GM19099 (cell line): ENCODE results near the gene KCNT2.

ENCODE experiments used
- POLR2A ChIP-seq: IDR thresholded peaks from 3 replicates; pipeline ENCODE4 v1.6.1; 2011; ENCODE audit warnings: low read depth; ENCODE audit not compliant: insufficient read length; ENCODE audit errors: extremely low read depth

Gene KCNT2

GRCh38 chr1:196305216-196305615 is 303.0 kb downstream of the KCNT2 start:
- TF ChIP-seq POLR2A, result no peak

- TF ChIP-seq POLR2A, result no peak
These were observed 305.3 kb downstream of the KCNT2 start for GRCh38 chr1:196302981-196303380.

GRCh38 chr1:196302420-196302819 is 305.8 kb downstream of the KCNT2 start:
- no peak for TF ChIP-seq POLR2A

- no peak for TF ChIP-seq POLR2A
These were observed 312.5 kb downstream of the KCNT2 start for GRCh38 chr1:196295766-196296165.

DNA sequence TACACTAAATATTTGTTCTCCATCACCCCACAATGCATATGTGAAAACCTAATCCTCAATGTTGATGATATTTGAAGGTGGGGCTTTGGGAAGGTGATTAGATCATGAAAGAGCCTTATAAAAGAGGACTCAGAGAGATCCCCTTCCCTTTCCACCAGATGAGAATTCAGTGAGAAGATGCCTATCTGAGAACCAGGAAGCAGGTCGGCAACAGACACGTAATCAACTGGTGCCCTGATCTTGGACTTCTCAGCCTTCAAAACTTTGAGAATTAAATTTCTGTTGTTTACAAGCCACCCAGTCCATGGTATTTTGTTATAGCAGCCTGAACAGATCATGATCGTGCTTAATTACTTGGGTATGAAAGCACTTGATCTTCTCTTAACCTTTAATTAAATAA is 329.4 kb downstream of the KCNT2 start:
- TF ChIP-seq POLR2A, result no peak

DNA sequence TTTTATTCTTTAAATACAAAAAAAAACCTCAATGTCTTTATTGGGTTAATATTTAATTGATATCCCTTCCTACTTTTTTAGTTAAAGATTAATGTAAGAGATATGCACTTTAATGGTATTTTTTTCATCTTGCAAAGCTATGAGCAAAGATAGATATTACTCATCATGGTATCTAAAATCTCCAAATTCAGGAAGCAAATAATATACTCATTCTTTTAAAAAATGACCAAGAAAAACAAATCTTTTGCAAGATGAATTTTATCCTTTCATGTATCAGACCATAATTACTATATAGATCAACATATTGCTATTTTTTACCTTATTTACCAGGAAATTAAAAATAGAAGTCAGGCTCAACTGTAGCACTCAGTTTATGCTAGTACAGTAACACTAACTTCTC is 330.4 kb downstream of the KCNT2 start:
- no peak for TF ChIP-seq POLR2A

DNA sequence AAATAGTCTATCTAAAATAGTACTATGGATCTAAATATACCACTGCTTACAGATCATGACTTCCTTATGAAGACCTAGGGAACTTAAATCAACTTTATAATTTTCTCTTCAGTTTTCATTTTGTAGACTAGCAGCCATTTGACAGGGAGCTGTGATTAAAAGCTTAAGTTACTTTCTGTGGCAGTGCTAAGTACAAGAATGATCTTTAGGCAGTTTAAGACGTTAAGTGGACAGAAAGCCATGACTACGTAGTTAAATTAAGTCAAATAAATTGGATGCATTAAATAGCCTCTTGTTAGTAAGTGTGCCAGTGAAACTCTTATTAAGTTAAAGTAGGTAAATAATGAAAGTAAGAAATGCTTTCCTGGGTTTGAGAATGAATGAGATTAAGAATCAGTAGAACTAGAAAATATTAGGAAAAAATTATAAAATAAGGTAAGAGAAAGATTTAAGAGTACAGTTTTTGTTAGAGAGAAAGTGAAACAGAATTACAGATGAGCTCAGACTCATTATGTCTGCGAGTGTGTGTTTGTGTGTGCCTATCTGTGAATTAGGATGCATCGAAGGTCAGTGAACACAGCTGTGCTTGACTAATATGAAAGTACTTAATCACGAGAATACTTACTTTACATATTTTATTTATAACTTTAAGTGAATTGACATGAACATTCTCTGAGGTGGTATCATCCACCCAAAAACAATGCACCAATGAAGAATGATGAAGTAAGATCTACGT is 336.9 kb downstream of the KCNT2 start:
- TF ChIP-seq POLR2A, result no peak

- no peak for TF ChIP-seq POLR2A
These were observed 348.0 kb downstream of the KCNT2 start for GRCh38 chr1:196260270-196260669.

GRCh38 chr1:196259316-196259715 is 348.9 kb downstream of the KCNT2 start:
- no peak for TF ChIP-seq POLR2A

- no peak for TF ChIP-seq POLR2A
These were observed 352.5 kb downstream of the KCNT2 start for GRCh38 chr1:196255762-196256161.

GRCh38 chr1:196229546-196229945 is 378.7 kb downstream of the KCNT2 start:
- no peak for TF ChIP-seq POLR2A

DNA sequence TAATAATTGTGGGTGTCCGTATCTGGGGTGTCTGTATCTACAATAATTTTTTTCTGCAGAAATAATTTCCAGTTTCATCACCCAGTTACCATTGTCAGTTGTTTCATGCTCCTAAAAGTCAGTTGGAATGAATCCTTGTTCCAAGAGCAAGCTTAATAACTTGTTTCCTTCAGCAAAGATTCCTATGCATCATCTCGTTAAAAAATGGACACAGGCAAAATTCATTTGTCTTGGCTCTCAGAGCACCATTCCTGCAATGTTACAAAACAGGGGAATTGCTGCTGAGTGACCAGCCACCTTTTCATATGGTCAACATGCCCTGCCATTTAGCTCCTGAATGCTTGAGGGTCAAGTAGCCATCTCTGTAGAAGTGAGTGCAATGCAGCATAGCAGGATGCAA is 393.4 kb downstream of the KCNT2 start:
- no peak for TF ChIP-seq POLR2A

GRCh38 chr1:196209983-196210382 is 398.3 kb downstream of the KCNT2 start:
- TF ChIP-seq POLR2A, result no peak

DNA sequence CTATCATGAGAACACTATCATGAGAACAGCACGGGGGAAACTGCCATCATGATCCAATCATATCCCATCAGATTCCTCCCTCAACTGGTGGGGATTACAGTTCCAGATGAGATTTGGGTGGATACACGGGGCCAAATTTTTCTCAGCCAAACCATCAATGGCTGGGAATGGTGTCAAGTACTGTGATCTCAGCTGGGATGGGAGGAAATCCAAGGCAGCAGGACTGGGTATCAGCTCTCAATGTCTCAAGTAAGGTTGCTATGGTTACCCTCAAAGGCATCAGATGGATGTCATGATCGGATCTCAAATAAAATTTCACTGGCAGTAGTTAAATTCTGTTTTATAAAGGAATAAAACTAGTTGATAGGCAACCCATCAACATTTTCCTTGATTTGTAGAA is 399.0 kb downstream of the KCNT2 start:
- no peak for TF ChIP-seq POLR2A

GRCh38 chr1:196207612-196208217 is 400.5 kb downstream of the KCNT2 start:
- TF ChIP-seq POLR2A, result no peak

GRCh38 chr1:196205882-196206281 is 402.4 kb downstream of the KCNT2 start:
- no peak for TF ChIP-seq POLR2A

DNA sequence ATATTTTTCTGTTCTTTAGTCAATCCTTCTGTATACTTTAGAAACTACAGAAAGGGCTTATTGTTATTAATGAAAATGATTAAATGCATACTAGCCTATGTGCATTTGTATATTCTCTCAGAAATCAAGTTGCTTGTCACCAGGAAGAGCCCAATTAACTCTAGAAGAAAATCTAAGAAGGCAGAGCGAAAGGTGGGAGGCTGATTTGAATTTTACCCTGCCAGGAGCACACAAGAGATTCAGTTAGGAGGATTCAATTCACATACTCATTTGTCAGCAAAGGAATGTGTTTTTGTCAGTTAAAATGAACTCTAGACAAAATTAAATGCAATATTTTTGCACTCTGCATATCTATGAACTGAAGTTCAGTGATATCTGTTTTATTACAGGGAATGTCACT is 411.8 kb downstream of the KCNT2 start:
- no peak for TF ChIP-seq POLR2A

DNA sequence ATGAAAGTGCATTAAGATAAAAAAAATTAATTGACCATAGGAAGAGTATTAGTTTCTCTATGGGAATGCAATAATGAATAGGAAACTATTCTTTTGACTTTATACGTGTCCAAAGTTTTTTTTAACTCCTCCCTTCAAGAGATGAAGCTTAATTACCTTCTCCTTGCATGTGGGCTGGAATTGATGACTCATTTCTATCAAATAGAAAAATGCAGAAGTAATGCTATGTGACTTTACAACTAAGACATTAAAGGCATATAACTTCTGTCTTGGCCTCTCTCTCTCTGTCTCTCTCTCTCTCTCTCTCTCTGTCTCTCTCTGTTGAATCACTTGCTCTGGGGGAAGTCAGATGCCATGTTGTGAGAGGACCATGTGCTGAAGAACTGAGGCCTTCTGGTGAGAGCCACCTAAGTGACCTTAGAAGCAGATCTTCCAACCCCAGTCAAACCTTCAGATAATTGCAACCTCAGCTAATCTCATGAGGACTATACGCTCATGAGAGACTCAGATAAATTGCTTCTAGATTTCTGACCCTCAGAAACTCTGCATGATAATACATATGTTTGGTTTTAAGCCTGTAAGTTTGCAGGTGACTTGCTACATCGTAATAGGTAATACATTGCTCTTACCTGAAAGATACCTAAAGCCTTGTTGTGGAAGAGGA is 414.2 kb downstream of the KCNT2 start:
- TF ChIP-seq POLR2A, result no peak
